Stromal cell of bone marrow (primary cell): ENCODE measurements around the gene LRPPRC.
A peak's percentile ranks its signal among the peaks of the same experiment; 100 is the strongest.
"Not testable (repeated sequence)": the region's sequence is repeated elsewhere in the genome, so short reads cannot be mapped to it uniquely, and the experiment has no call there.

Source experiments
- DNase-seq: peaks from one replicate; pipeline ENCODE4 v3.0.0-alpha.2; 2012; ENCODE audit warnings: low read depth

The LRPPRC gene

DNA sequence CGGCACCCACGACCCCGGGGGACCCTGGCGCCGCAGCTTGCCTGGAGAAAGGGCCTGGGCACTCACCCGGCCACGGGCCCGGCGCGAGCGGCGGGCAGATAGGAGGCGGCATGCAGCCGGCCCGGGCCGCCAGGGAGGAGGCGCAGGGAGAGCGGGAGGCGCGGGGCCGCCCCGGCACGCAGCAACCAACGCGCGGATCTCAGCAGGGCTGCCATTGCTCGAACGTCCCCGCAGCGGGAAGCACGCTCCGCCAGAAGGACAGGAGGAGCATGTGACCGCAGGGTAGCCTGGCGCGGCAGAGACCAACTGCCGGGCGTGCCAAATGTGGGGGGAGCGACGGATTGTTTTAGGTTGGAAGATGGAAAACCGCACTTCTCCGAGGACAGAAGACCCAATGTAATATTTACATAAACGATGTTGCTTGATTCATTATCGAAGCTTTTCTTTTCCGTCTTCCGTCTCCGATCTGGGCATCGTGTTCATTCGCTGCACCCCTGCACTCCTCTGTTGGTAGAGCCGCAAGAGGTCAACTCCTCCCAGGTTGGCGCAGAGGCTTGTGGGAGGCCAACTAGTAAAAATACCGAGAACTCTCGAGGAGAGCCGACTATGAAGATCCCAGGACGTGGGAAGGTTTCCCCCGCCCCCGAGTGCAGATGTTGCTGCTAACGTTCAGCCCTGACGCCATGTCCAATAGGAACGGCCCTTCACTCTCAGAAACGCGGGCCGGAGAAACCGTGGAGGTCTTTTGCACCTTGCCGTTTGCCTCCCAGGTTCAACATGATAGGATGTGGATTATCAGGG lies at the start of gene LRPPRC:
TSS of gene LRPPRC (minus strand) at position 257 of the 801 bp plus-strand sequence. CDS start at position 215, 42 bp downstream.
- peak; percentile 96 for DNase-seq

- no peak for DNase-seq
Observed at GRCh38 chr2:44045061-44045460, 49.3 kb upstream of the LRPPRC start.

DNA sequence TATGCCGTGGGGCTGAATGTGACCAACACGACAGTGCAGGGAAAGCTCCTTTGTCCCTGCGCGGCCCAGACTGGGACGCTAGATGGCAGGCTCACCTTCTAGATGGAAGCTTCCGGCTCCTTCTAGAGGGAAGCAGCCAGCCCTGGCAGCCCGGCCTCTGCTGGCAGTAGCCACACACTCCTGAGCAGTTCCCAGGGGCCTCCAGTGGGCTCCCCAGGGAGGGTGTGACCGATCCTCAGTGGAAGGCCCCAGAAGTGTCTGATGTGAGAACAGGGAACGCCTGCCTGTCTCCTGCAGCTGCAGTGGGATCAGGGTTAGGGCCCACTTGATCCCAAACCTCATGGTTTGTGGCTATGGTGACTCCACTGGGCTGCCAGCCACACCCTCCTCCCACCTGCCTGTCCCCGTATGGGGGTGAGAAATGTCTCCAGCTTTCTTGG lies 48.5 kb upstream of the LRPPRC start:
- DNase-seq: peak; percentile 61

DNA sequence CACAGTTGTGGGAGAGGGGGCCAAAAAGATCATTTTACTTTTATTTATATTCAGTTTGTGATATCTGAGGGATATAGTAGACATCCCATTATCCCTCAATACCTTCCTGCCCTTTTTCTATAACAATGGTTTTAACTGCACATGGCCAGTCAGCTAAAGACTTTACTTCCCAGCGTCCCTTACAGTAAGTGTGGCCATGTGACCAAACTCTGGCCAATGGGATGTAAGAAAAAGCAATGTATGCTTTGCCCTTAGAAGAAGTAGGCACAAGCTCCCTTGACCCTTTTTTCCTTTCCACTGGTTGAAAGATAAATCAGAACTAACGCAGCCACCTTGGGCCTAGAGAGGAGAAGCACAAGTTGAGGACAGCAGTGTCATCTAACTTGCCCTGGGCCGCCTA lies 44.6 kb upstream of the LRPPRC start:
- DNase-seq: no peak

DNA sequence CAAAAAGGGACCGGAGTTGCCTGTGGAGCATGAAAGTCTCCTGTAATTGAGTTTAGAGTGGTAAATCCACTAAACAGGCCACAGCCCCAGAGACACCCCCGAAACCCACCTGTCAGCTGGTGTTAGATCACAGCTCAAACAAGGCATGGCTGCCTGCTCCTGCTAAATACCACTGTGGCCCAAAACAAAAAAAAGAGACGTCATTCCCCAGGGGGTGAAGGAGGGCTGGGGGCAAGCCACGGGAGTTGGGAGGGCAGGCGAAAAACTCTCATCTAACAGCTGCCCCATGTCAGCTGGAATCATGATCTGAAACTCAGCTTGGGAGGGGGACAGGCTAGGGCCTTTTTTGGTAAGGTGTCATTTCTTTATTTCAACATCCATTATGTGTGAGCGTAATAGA lies 42.5 kb upstream of the LRPPRC start:
- no peak for DNase-seq

DNA sequence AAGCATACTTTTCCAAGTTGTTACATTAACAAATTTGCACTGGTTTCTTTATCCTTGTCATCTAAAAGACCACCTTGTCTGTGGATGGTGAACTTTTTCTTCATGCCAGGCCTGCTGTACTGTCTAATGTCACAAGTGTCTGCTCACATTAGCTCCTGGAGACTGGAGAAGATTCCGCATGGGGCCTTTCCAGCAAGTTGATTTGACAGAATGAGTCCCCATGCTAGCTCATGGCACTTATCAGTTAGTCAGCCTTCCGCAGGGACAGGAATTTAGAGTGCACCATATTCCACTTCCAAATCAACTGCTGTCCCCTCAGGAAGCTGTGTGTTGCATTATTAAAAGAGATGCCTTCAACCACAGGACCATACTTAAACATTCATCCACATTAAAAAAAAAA lies 41.4 kb upstream of the LRPPRC start:
- DNase-seq: no peak

DNA sequence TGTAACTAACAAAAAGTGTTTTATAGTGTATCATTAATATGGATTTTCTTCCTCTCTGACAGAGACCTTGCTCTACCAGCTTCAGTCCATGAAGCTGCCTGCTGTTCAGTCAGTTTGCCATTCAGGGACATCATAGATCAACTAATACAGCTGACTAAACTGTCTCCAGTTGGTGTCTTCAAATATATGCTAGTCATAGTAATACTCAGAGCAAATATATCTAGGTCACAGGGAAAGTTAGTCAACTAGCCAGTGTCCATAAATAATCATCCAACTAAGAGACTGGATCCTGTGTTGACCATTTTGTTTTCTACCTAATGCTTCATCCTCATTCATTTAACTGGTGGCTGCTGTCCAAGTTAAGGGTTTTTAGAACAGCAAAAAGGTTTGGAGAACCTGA lies 38.2 kb upstream of the LRPPRC start:
- no peak for DNase-seq

DNA sequence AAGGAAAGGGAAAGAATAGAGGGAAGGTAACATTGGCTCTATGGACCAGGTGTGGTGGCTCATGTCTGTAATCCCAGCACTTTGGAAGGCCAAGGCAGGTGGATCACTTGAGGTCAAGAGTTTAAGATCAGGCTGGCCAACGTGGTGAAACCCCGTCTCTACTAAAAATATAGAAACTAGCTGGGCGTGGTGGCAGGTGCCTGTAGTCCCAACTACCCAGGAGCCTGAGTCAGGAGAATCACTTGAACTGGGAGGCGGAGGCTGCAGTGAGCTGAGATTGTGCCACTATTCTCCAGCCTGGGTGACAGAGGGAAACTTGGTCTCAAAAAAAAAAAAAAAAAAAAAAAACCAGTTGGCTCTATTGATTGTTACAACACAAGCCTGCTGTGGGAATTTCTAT lies 31.3 kb upstream of the LRPPRC start:
- not testable (repeated sequence) for DNase-seq

- no peak for DNase-seq
Observed at GRCh38 chr2:44016282-44016681, 20.5 kb upstream of the LRPPRC start.

- no peak for DNase-seq
Observed at GRCh38 chr2:44015239-44015638, 19.4 kb upstream of the LRPPRC start.

DNA sequence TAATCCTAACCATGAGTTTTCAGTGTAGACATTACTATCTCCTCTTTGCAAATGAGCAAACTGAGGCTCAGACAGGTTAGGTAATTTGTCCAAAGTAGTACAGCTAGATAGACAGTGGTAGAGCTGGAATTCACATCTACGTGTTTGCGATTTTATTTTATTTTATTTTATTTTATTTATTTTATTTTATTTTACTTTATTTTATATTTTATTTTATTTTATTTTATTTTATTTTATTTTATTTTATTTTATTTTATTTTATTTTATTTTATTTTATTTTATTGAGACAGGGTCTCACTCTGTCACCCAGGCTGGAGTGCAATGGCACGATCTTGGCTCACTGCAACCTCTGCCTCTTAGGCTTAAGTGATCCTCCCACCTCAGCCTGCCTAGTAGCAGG lies 17.4 kb upstream of the LRPPRC start:
- not testable (repeated sequence) for DNase-seq

GRCh38 chr2:44010266-44010665 lies 14.5 kb upstream of the LRPPRC start:
- no peak for DNase-seq

- DNase-seq: no peak
Observed at GRCh38 chr2:44009136-44009735, 13.4 kb upstream of the LRPPRC start.

GRCh38 chr2:44005846-44006245 lies 10.1 kb upstream of the LRPPRC start:
- no peak for DNase-seq

DNA sequence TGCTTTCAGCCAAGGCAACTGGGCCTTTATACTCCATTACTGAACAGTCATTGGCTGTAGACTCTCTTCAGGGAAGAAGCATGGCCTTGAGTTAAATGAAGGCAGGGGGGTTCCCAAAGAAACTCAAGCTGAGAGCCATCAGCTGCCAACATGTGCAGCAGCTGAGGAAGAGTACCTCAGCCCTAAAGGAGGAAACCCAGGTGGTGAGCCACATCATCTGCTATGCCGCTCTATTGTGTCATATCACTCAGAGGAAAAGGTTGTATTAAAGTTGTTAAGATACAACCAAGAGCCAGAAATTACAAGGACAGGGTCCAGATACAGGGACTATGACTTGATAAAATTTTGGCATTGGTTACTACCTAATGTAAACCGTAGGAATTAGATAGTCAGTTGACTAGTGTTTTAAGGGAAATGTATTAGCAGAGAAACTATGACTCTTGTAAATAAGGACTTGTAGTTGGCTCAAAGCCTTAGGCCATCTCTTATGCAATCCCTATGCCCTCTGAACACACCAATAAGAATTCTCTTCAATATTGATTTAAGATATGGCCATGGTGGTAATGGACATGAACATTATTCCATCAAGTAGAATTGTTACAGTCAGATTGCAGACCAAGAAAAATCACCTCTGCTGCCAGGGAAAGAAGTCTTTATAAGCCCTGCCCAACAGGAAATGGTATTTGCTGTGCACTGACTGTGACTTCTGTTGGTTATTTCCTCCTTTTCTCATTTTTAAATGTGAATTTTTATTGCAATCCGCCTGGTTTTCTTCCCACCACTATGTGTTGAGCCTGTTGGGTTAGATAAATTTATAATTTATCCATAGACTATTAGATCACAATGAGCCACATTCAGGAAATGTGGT lies 9.2 kb upstream of the LRPPRC start:
- no peak for DNase-seq

GRCh38 chr2:44001716-44002115 lies 5.9 kb upstream of the LRPPRC start:
- no peak for DNase-seq

- no peak for DNase-seq
Observed at GRCh38 chr2:43998263-43998662, 2.5 kb upstream of the LRPPRC start.

- no peak for DNase-seq
Observed at GRCh38 chr2:43993437-43993836, 2.4 kb downstream of the LRPPRC start.

DNA sequence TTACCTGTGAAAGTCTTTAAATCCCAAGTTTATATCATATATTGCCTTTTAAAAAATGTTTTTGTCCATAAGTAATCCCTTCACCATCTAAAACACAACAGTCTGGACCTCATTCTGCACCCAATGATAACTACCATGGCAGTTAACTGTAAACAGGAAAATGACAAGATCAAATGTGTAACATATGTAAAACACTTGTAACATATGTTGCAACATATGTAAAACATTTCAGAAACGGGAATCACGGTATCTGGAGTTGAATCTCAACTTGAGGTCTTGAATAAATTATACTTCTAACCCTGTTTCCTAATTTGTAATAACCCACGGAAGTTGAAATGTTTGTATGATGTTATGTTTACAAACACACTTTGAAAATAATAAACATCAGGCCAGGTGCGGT lies 6.2 kb downstream of the LRPPRC start:
- no peak for DNase-seq

DNA sequence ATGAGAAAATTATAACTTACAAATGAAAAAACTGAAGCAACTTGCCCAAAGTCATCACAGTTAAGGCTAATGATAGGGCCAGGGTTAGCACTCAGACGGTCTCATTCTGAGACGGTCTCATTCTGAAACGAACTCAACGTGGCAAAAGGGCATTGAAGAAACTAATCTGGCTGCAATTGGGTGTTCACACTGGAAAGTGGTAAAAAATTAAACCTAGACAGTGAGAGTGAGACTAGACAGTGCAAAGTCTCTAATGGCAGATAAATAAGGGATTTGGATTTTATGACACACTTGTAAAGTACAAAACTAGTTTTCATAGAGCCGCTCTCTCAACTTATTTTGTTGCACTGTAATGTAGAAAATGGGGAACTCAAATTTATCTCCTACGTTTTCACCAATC lies 9.2 kb downstream of the LRPPRC start:
- no peak for DNase-seq

DNA sequence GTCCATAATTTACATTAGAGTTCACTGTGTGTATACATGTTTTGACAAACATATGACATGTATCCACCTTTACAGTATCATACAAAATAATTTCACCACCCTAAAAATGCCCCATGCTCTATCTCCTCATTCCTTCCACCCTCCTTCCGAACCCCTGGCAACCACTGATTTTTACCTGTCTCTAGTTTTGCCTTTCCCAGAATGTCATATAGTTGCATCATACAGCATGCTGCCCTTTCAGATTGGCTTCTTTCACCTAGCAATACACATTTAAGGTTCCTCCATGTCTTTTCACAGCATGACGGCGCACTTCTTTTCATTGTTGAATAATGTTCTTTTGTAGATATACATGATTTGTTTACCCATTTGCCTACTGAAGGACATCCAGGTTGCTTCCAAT lies 10.4 kb downstream of the LRPPRC start:
- DNase-seq: no peak

- no peak for DNase-seq
Observed at GRCh38 chr2:43984533-43984932, 11.3 kb downstream of the LRPPRC start.

DNA sequence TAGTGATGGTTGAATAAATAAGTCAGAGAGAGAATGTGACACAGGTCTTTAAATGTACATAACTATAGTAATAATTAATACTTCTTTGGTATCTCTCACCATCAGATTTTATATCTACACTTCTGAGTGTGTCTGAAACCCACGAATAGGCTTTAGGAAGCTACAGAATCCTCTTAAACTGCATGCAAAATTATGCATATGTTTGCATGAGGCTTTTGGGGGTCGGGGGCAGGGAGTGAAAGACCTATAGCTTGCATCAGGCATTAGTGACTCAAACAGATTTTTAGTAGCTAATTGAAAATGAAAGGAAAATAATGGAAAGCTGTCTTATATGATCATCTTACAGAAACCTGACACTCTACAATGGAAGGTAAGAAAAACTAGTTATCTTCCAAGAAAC lies 14.9 kb downstream of the LRPPRC start:
- DNase-seq: no peak
